HG02798 (cell line): Measurements from ENCODE around the gene TUBB4B.

Experiments used
- ATAC-seq: cut with Tn5 transposase; IDR thresholded peaks from one replicate; pipeline ENCODE4 v1.9.1; 2021; ENCODE audit warnings: mild to moderate bottlenecking; ENCODE audit not compliant: unreplicated experiment, poor library complexity

Gene TUBB4B

DNA sequence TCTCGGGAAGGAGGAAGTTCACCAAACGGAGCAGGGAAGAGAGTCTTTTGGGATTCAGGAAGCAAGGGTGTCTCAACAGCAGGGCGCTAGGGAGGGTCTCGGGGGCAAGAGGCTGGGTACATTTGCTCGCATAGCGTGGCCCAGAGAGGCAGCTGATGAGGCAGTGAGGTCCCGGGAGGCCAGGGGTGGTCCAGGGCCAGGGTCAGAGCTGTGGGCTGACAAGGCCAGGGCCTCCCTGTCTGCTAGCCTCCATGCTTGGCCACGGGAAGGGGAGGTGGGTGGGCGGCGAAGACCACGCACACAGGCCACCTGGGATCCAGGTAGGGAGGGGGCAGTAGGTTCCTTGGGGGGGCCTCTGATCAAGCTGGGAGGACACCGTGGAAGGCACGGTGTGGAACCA is 29.6 kb upstream of the TUBB4B start:
- ATAC-seq = no peak

DNA sequence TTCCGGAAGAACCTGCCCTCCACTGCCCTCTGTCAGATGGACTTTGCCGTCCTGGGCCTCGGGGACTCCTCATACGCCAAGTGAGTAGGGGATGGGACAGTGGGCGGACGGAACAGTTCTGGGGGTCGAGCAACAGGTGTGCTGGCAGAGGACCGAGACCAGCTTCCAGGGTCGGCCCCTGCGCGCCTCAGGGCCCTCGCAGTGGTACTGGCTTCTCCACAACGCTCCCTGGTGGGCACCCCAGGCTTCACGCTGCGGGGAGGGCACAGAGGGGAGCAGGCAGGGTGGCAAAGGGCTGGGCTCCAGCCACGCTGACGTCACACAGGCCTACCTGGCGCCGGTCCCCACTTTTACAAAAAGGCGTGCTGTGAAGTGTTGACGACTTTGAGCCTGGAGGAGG is 28.6 kb upstream of the TUBB4B start:
- no peak for ATAC-seq

DNA sequence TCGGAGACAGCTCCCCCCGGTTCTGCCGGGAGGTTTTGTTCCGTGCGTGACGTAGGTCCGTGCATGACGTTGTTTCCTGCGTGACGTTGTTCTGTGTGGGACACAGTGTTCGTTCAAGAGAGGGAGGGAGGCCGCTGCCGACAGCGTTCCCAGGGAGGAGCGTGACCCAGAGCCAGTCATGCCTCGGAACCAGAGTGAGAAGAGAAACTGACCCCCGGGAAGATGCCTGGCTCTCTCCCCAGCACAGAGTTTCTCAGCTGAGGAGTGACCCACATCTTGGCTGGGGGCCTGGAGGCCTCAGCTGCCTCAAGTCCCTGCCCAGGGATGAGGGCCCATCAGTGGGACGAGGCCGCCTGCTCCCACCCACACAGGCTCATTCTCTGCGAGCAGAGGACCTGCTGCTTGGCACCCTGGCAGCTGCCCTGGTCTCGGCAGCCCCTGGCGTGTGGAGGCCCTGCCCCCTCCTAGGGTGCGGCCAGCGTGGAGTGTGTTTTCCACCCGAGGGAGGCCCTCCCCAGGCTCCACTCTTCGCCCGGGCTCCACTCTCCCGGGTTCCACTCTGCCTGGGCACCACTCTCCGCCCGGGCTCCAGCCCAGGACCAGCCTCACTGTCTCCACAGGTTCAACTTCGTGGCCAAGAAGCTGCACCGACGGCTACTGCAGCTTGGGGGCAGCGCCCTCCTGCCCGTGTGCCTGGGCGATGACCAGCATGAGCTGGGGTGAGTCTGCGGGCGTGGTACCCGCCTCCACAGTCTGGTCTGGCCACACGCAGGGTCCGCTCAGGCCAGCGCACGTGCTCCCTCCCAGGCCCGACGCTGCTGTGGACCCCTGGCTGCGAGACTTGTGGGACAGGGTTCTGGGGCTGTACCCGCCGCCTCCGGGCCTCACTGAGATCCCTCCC is 27.7 kb upstream of the TUBB4B start:
- ATAC-seq = no peak

DNA sequence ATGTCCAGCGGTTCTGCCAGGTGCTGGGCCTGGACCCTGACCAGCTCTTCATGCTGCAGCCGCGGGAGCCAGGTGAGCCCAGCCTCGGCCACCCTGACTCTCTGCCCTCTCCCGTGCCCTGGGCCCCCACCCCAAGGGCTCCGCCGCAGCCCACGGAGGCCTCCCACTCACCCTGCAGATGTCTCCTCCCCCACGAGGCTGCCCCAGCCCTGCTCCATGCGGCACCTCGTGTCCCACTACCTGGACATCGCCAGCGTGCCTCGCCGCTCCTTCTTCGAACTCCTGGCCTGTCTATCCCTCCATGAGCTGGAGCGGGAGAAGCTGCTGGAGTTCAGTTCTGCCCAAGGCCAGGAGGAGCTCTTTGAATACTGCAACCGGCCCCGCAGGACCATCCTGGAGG is 26.5 kb upstream of the TUBB4B start:
- ATAC-seq = no peak

DNA sequence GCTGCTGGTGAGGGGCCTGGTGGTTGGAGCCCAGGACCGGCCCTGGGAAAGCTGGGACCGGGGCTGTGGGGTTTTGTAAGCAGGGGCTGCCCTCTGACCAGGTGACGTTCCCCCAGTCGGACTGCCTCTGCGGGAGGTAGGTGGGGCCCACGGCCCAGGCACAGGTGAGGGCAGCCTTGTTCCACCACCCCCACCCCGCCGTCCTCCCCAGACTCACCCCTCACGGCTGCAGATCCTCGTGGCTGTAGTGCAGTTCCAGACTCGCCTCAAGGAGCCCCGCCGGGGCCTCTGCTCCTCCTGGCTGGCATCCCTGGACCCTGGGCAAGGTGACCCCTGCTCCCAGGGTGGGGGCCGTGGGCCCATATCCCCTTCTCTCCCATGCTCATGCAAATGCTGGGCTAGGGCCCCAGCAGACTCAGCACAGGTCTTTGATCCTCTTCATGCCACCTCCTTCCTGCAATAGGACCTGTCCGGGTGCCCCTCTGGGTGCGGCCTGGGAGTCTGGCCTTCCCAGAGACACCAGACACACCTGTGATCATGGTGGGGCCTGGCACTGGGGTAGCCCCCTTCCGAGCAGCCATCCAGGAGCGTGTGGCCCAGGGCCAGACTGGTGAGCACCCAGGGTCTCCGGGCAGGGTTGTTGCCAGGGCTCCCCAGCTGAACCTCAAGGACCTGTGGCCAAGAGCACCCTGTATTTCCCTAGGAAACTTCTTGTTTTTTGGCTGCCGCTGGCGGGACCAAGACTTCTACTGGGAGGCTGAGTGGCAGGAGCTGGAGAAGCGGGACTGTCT is 25.7 kb upstream of the TUBB4B start:
- no peak for ATAC-seq

DNA sequence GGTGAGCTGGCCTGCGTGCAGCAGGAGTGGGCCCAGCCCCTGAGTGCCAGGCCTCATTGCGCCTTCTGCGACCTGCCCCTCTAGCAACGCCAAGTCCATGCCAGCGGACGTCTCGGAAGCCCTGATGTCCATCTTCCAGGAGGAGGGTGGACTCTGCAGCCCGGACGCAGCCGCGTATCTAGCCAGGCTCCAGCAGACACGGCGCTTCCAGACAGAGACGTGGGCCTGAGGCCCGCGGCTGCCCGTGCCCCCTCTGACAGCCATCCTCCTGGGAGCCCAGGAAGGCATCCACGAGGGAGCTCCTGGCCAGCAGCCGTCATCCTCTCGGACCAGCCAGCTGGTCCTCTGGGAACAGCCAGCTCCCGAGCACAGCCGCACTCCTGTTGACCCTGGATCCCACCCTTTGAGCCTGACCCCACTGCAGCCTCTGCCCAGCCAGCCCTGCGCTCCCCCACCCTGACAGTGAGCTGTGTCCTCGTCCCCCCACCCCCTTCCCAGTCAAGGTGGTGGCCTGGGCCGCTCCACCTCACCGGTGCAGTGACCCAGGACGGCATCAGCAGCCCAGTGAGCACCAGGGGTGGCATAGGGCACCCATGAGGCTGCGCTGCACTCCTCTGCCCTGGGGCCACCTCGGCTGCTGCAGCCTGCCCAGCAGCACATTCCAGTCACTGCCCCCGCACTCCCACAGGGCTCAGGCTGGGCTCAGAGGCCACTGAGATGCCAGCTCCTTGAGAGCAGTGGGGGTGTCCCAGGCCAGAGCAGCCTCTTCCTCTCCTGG is 24.7 kb upstream of the TUBB4B start:
- ATAC-seq = no peak

DNA sequence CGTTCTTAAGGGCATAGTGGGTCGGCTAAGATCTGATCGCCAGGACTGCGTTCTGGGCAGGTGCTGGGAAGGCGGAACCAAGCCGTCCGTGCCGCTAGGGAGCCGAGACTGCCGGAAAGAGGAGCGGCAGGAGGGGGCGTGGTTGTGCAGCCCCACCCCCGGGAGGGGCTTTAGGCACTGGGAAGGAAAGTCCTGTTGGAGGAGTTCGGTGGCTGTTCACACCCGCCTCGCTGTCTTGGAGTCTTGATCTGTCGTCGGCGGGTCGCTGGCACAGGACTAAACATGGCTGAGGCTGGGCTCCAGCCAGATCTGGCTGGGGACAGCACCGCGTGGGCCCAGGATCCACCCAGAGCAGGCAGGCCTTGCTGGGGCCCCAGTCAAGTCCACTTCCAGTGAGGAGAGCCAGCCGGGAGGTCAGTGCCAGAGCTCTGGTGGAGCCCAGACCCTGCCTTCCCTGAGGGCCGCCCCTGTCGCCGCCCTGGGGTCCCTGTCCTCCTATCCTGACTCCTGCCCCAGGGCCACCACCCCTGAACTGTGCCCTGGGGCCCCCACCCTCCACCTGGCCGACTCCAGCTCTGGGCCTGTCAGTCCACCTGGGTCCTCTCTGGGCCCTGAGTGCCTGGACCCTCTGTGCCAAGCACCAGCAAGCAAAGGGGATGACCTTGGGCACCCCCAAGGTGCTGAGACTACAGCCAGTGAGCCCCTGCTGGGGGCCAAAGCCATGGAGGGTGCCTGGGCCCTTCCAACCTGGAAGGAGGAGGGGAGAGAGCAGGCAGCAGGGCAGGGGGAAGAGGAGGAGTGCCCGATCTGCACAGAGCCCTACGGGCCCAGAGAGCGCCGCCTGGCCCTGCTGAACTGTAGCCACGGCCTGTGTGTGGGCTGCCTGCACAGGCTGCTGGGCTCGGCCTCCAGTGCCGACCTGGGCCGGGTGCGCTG is 23.5 kb upstream of the TUBB4B start:
- no peak for ATAC-seq

DNA sequence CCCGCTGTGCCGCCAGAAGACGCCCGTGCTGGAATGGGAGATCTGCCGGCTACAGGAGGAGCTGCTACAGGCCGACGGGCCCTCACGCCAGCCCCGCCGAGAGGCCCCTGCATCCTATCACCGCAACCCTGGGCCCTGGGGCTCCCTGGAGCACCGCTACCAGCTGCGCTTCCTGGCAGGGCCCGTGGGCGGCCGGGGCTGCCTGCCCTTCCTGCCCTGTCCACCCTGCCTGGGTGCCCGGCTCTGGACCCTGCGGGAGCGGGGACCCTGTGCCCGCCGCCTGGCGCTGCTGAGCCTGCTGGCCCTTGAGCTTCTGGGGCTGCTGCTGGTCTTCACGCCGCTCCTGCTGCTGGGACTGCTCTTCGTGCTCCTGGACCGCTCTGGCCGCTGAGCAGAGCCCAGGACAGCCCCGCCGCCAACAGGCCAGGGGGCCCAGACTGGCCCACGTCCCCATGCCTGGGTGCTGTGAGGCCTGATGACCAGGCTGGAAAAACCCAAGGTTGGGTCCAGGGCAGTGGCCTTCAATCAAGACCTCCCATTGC is 22.8 kb upstream of the TUBB4B start:
- no peak for ATAC-seq

DNA sequence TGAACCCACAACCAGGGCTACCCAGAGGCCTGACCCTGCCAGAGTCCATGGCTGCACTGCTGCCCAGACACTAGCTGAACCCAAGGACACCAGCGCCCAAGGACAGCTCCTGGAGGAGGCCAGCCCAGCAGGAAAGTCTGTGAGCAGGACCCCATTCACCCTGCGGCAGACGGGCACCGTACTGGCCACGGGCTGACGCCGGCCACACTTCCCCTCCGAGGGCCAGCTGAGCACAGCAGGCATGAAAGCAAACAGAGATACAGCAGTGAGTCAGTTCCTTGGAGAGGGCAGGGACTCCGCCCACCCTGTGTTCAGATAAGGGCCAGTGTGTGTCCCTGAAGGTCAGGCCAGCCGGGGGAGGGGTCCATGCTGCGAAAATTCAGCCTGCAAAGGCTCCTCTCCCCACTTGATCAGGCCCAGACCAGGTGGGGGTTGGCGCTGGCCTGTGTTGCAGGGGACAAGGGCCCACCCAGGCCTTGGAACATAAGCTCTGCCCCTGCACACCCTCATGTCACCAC is 22.3 kb upstream of the TUBB4B start:
- ATAC-seq = no peak

DNA sequence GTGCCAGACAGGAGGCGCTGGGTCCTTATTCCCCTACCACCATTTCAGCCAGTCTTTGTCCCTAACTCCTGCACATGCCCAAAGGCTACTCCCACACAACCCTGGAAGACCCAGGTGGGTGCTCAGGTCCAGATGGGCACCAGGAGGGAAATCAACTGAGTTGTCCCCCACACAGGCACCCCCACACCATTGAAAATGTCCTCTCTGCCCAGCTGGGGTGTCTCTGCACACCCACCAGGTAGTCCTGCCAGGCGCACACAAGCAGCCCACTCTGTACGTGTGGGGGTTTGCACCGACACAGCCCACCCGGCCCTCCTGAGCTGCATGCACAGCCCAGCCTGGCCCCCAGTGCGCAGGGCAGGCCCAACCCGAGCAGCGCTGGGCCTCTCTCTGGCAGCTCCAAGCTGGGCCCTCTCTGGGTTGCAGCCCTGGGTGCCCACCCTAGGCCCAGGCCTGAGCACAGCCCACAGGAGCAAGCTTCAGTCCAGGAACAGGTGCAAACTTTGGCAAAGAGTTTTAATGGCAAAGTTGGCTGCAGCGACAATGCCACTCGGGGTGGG is 21.2 kb upstream of the TUBB4B start:
- ATAC-seq = no peak

DNA sequence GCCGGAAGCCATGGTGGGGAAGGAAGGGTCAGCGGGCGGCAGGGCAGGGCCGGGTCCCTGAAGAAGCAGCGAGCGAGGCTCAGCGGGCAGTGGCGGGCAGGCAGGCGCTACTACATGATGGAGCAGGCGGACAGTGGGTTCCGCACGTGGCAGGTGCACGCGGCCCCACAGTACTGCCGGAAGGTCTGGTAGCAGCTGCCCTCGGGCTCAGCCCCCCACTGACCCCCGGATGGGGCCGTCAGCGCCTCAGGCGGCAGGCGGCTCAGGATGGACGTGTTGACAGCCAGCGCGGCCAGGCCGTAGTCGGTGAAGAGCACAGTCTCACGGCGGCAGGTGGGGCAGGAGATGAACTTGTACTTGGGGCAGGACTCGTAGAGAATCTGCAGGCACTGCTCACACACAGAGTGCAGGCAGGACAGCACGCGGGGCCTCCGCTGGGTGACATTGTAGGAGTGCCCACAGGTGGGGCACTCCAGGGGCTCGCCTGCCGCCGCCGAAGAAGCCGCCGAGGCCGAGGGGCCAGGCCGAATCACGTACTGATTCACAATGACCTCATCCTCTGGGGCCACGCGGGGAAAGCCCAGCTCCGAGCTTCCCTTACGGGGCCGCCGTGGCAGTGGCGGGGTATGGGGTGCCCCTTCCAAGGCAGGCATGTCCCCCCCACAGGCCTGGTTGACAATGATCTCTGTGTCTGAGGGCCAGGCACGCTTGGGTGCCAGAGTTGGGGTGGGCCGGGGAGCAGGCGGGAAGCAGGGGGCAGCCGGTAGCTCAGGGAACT is 20.6 kb upstream of the TUBB4B start:
- ATAC-seq = no peak

DNA sequence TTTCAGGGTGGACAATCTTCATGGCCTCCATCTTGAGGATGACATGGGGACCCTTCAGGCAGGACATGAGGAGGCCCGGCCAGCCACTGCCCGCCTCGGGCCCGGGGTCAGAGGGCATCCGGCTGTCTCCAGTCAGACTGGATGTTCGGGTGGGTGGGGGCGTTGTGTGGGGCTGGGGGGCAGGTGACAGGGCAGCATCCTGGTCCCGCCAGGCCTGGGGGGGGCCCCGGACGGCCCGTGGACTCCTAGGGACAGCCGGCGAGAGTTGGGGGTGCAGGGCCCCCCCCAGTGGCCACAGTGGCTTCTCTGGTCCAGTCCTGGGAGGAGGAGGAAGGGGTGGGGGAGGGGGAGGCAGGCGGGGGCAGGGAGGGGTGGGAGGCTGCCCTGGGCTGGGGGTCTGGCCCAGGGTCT is 20.0 kb upstream of the TUBB4B start:
- no peak for ATAC-seq

DNA sequence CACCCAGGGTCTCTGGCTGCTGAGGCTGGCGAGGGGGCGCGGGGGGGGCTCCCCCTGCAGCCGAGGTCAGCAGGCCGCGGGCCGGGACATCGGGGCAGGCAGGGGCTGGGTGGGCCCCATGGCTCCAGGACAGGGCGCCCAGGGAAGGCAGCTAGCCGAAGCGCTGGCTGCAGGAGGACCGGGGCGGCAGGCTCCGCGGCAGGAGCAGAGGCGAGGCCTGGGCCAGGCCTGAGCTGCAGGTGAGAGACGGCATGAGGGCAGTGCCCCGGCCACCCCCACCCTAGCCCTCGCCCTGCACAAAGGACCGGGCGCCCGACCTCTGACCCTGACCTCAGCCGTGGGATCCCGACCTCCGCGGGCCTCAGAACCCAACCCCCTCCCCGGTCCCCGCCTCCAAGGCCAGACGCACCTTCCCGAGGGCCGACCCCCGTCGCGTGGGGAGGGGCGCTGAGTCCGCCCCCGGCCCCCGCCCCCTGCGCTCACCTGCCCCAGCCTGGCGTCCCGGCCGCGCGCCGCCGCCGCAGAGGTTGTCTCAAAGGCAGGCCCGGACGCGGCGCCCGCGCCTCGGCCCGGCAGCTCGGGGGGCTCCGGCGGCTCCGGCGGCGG is 19.5 kb upstream of the TUBB4B start:
- no peak for ATAC-seq

DNA sequence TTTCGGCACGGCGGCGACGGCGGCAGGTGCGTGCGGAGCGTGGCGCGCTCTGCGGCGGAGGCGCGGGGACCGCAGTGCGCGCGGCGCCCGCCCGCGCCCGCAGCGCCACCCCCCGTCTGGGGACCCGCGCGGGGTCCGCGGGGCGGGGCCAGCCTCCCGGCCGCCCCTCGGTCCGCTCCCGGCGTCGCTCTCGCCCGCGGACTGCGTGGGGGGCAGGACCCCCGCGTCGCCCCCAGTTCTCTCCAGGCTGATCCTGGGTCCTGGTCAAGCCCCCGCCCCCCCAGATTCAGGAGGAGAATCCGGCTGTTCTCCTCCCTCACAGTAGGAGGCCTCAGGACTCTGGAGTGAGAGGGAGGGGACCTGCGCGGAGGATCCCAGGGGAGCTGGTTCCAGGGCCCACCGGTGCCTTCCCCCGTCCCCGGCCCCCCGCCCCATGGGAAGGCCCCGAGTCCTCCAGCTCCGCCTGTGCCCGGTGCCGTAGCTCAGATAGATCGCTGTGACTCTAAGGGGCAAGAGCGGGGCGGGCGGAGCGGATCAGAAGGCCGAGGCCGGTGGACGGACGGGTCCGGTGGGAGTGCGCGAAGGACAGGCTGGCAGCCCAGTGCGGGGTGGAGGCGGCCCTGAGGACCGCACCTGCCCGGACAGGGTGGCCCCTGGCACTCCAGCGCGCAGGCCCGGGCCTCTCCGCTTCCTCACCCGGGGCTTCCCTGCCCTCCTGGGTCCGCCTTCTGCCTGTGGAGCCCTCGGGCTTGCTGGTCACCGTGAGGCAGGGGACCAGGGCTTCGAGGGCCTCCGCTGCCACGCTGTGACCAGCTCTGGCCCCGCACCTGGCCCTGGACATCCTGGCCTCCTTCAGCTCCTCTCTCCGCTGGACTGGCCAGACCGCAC is 18.7 kb upstream of the TUBB4B start, which contains the start of gene RNF208:
TSS of gene RNF208 (minus strand) at position 51 of the 888 bp plus-strand sequence. CDS start 1,028 bp downstream, outside the sequence.
- no peak for ATAC-seq

DNA sequence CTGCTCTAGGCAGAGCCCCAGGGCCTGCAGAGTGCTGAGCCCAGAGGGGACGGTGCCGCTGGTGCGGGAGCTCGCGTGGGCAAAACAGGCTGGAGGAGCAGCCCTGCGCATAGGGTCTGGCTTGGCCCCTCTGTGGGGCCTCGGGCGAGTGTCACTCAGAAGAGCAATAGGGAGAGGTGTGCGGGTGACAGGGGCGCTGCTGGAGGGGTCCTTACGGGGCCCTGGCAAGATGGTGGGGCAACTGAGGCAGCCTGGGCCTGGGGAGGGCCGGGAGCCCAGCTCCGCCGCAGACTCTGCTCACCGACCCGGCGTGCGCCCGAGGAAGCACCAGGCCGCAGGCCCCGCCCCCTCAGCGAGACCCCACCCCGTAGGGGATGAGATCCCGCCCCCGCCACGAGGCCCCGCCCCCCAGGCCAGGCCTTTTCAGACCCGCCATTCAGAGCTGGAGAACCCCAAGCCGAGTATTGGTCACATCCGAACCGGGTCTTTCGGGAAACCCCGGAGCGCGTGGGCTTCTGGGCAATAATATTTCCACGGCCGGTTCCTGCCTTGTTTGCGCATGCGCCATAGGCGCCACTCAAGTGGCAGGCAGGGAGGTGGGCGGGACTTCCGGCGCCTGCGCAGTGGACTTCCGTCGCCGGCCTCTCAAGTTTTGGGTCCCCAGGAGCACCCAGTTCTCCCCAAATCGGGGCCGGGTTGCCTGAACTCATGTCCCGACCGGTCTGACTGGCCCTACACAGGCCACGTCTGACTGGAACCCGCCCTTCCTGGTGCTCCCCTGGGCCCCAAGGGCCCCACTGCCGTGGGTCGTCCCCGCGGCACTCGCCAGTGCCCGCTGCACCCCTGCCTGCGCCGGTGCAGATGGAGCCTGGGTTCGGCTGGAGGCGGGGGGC is 17.8 kb upstream of the TUBB4B start:
- ATAC-seq = peak; percentile 84
